Testis (tissue), 3 donors: Measurements from ENCODE around the gene DCUN1D4. TPM values are rescaled to one million over a fixed set of nuclear protein-coding genes. Genes with fewer than 3 reads are reported as not detected.

Experiments
- DNase-seq: peaks from one replicate; pipeline ENCODE4 v3.0.0-alpha.2; 2019
- H3K27ac ChIP-seq, 2 donors: fragments of 200-600 bp; sonication (generic); one replicate each; pipeline ENCODE4 v1.5.1; 2019
- H3K27me3 ChIP-seq: fragments of 200-600 bp; sonication (generic); one replicate; pipeline ENCODE4 v1.5.1; 2019
- H3K36me3 ChIP-seq: fragments of 200-600 bp; sonication (generic); one replicate; pipeline ENCODE4 v1.5.1; 2017; ENCODE audit warnings: low read depth; ENCODE audit errors: missing control alignments
- H3K4me1 ChIP-seq: fragments of 200-600 bp; sonication (generic); one replicate; pipeline ENCODE4 v1.5.1; 2019
- H3K4me3 ChIP-seq, 2 donors: fragments of 200-600 bp; sonication (generic); one replicate each; pipeline ENCODE4 v1.5.1; 2017 to 2019
- H3K9me3 ChIP-seq: fragments of 200-600 bp; sonication (generic); one replicate; pipeline ENCODE4 v1.5.1; 2017
- POLR2A ChIP-seq: fragments of 450-650 bp; IDR thresholded peaks from one replicate; pipeline ENCODE4 v1.6.1; 2017; ENCODE audit warnings: antibody characterized with exemption, mild to moderate bottlenecking, moderate library complexity
- WGBS, 2 donors: methylation state at CpG; one replicate each; pipeline ENCODE4 v1.1.5; 2018; 5-methylcytosine and 5-hydroxymethylcytosine counted together
- intact Hi-C: fragments of 100-400 bp; cut with DNase I; formaldehyde crosslinking; loops from one replicate; pipeline ENCODE4 v1.15.1; 2023; ENCODE audit warnings: low total_unique reads
- polyA plus RNA-seq: library from polyadenylated mRNA; stranded (reverse); fragments of 350-450 nt; fragmentation: Illumina TruSeq; extraction: RNeasy Lipid Tissue Mini Kit (QIAGEN cat#74804); gene quantifications from one replicate; pipeline ENCODE4 v1.2.3, GENCODE V29; 2014; ENCODE audit warnings: low read depth, low replicate concordance; ENCODE audit not compliant: insufficient read depth
- total RNA-seq, 2 donors: library from RNA; depleted of rRNA; stranded (reverse); fragments of >200 nt; gene quantifications; one replicate each; pipeline ENCODE4 v1.2.3, GENCODE V29; 2016
- TF ChIP-seq, protein P1 (sequence below), 3 experiments: fragments of 450-650 bp in 2 of 3; fragments of 200-600 bp in 1 of 3; sonication (generic) in 1 of 3; IDR thresholded peaks; one replicate each; pipeline ENCODE4 v1.5.1; 2016 to 2019; ENCODE audit warnings: antibody characterized with exemption in 3 of 3, mild to moderate bottlenecking in 2 of 3, moderate library complexity in 1 of 3

The DCUN1D4 gene
- total and polyA plus RNA-seq, 3 donors from 2014 or later = 57.7 to 81.9 (median 74.1) TPM

DNA sequence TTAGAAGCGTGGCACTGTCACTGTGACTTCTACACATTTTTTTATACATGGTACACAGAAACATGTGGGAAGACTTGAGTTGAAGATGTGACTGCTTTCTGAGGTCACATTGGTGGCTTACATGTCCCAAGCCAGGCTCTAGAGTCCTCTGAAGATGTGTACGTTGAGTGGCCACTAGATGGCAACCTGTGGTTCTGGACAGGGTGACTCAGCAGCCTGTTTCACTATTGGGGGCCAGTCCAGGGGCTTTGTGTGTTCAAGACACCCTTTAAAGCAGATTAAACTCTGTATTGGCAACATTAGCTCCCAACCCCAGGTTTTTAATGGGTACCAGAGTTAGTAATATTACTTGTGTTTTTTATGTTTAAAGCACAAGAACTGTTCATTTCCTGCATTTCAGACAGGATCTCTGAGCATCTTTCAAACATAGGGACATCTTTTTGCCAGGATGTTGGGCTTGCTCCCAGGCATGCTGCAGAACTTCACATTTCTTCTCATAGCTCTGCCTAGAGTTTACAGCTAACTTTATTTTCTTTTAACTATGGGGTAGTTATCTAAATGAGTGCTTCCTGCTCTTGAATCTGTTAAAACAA is 53.0 kb downstream of the DCUN1D4 start:
- H3K9me3 ChIP-seq = no peaks in the 10 kb centered on the region
- no peaks in the 10 kb centered on the region for H3K36me3 ChIP-seq
- 47 to 54% methylated on average over 2 of the region's 2 CpGs for WGBS, 2 donors
- intact Hi-C loops = no loop called here
- H3K4me3 ChIP-seq = no peak overlapping the region
- TF ChIP-seq, protein P1, sequence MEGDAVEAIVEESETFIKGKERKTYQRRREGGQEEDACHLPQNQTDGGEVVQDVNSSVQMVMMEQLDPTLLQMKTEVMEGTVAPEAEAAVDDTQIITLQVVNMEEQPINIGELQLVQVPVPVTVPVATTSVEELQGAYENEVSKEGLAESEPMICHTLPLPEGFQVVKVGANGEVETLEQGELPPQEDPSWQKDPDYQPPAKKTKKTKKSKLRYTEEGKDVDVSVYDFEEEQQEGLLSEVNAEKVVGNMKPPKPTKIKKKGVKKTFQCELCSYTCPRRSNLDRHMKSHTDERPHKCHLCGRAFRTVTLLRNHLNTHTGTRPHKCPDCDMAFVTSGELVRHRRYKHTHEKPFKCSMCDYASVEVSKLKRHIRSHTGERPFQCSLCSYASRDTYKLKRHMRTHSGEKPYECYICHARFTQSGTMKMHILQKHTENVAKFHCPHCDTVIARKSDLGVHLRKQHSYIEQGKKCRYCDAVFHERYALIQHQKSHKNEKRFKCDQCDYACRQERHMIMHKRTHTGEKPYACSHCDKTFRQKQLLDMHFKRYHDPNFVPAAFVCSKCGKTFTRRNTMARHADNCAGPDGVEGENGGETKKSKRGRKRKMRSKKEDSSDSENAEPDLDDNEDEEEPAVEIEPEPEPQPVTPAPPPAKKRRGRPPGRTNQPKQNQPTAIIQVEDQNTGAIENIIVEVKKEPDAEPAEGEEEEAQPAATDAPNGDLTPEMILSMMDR (IDR thresholded peaks at IDR 0.05) = peak; percentile 50 to 63 (median 54)
- no peak for TF ChIP-seq POLR2A
- H3K4me1 ChIP-seq = peaks cover 5% of the 10 kb centered on the region
- no peaks in the 10 kb centered on the region for H3K27me3 ChIP-seq
- peak; percentile 77 for DNase-seq
- no peak overlapping the region for H3K27ac ChIP-seq

DNA sequence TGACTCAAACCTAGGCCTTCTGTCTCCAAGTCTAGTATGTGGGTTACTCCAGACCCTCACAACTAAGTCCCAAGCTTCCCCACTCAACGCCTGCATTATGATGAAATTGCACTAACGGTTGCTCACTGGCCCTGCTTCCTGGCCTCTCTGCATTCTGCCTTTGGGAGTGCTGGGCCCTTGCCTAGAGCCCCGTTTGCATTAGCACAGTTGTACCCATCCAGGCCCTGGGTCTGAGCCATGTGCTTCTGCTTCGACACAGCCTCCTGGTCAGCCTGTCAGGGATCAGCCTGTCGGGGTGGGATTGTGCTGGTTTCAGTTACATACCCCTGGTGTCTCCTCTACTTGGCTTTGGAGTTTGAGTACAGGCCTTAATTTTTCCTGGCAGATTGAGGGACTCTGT is 58.4 kb downstream of the DCUN1D4 start:
- intact Hi-C loops = no loop called here
- WGBS, 2 donors = 72 to 84% methylated on average over 5 of the region's 5 CpGs
- no peak for TF ChIP-seq POLR2A
- TF ChIP-seq, protein P1 (IDR thresholded peaks at IDR 0.05) = no peak
- Histone ChIP-seq H3K36me3 (no peaks in the 10 kb centered on the region), H3K27ac (no peak overlapping the region), H3K4me1 (no peaks in the 10 kb centered on the region), H3K4me3 (no peak overlapping the region), H3K27me3 (no peaks in the 10 kb centered on the region), H3K9me3 (no peaks in the 10 kb centered on the region)
- DNase-seq = no peak

DNA sequence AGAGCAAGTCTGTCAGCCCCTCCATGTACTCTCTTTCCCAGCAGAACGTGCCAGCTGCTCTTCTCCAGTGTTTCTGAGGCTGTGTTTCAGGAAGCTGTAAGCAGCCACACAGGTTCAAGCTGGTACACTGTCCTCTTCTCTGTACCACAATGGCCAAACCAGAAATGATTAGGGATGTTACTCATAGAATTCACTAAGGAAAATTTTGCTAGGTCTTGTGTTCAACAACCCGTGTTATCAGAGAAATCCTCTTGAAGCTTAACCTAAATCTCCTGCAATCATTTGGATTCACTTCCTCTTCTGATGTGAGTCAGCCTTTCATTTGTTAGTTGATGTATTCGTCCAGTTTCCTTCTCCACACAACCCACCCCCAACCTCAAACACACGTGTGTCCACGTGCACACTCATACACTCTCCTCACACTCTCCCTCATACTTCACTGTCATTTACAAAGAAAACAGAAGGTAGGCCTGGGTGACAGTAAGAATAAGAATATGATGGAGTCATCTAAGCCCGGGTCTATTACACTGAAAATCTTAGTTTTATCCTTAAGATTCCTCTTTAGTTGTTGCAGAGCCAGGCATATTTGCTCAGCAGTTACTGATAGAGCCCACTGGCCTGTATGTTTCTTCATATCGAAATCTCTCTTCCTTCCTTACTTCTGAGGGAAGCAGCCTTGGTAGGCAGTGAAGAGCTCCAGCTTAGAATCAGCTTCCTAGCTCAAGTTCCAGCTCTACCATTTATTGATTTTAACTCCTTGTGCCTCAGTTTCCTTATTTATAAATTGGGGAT is 63.4 kb downstream of the DCUN1D4 start:
- no peak overlapping the region for H3K27ac ChIP-seq
- no peaks in the 10 kb centered on the region for H3K9me3 ChIP-seq
- H3K27me3 ChIP-seq = no peaks in the 10 kb centered on the region
- no peak for DNase-seq
- TF ChIP-seq, protein P1 (IDR thresholded peaks at IDR 0.05) = no peak
- no peak for TF ChIP-seq POLR2A
- 80 to 82% methylated on average over 7 of the region's 7 CpGs for WGBS, 2 donors
- H3K4me3 ChIP-seq = no peak overlapping the region
- H3K36me3 ChIP-seq = no peaks in the 10 kb centered on the region
- H3K4me1 ChIP-seq = no peaks in the 10 kb centered on the region
- intact Hi-C loops = no loop called here

DNA sequence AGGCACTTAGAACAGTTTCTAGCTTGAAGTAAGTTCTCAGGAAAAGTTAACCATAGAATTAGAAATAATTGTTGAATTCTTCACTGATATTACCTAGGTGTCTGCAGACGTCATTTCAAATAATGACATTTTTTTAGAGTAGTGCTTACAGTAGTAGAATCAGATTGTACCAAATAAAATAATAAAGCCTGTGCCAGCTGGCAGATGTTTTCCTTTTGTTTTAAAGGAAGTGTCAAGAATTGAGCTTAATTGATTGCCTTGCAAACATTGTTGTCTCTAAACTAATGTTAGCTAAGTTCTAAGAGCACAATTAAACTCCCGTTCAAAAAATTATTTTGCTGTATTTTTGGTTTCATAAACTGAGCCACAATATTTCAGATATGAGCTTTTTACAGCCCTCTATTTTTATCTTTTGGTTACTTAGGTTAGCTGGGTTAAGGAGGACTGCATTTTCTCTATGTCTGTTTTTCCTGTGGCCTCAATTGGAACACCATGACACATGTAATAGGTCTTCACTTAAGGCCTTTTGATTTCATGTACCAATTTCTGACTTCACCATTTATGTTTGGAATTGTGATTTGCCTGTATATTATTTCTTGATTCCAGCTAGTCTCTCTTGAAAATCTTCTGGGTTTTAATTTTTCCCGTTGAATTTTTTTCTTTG is 64.2 kb downstream of the DCUN1D4 start:
- intact Hi-C loops = no loop called here
- 52 to 55% methylated on average over 3 of the region's 3 CpGs for WGBS, 2 donors
- no peaks in the 10 kb centered on the region for H3K36me3 ChIP-seq
- no peaks in the 10 kb centered on the region for H3K9me3 ChIP-seq
- no peaks in the 10 kb centered on the region for H3K4me1 ChIP-seq
- H3K27ac ChIP-seq = no peak overlapping the region
- H3K4me3 ChIP-seq = no peak overlapping the region
- no peak for DNase-seq
- TF ChIP-seq POLR2A = no peak
- TF ChIP-seq, protein P1 (IDR thresholded peaks at IDR 0.05) = no peak
- no peaks in the 10 kb centered on the region for H3K27me3 ChIP-seq
